OCI-LY3 (cell line): Measurements from ENCODE around the gene MIA.
A peak's percentile ranks its signal among the peaks of the same experiment; 100 is the strongest.

Experiments
- H2AFZ ChIP-seq: fragments of 200-600, 300-600 bp; shearing (Covaris generic); 2 replicates; pipeline ENCODE4 v1.6.0; 2014; ENCODE audit warnings: antibody characterized with exemption, low read depth, low read length
- H3K27ac ChIP-seq: fragments of 200-600, 300-600 bp; sonication (generic); 2 replicates; pipeline ENCODE4 v1.5.1; 2014; ENCODE audit warnings: mild to moderate bottlenecking, low read length, moderate library complexity, mixed read lengths
- H3K27me3 ChIP-seq: fragments of 200-600, 300-600 bp; sonication (generic); 2 replicates; pipeline ENCODE4 v1.6.1; 2014; ENCODE audit warnings: low read depth, low read length, mixed read lengths
- H3K36me3 ChIP-seq: fragments of 200-600, 300-600 bp; sonication (generic); replicated peaks from 2 replicates; pipeline ENCODE3; 2014; ENCODE audit warnings: low read depth, low read length, mixed read lengths
- H3K4me1 ChIP-seq: fragments of 300-600, 200-600 bp; sonication (generic); 2 replicates; pipeline ENCODE4 v1.6.1; 2014; ENCODE audit warnings: low read length, mixed read lengths
- H3K4me2 ChIP-seq: fragments of 200-600, 300-600 bp; sonication (generic); 2 replicates; pipeline ENCODE4 v1.6.1; 2014; ENCODE audit warnings: low read length, mixed read lengths
- H3K4me3 ChIP-seq: fragments of 300-600, 200-600 bp; sonication (generic); 2 replicates; pipeline ENCODE4 v1.5.1; 2014; ENCODE audit warnings: antibody characterized with exemption, mild to moderate bottlenecking, low read length, moderate library complexity
- H3K79me2 ChIP-seq: fragments of 300-600, 200-600 bp; shearing (Covaris generic); 2 replicates; pipeline ENCODE4 v1.6.1; 2014; ENCODE audit warnings: mild to moderate bottlenecking, low read length, mixed read lengths
- H3K9ac ChIP-seq: fragments of 300-600, 200-600 bp; shearing (Covaris generic); 2 replicates; pipeline ENCODE4 v1.6.0; 2014; ENCODE audit warnings: mild to moderate bottlenecking, low read length, moderate library complexity
- H3K9me3 ChIP-seq: fragments of 200-600, 300-600 bp; shearing (Covaris generic); 2 replicates; pipeline ENCODE4 v1.6.1; 2014; ENCODE audit warnings: low read length, mixed read lengths; ENCODE audit not compliant: insufficient read depth
- H4K20me1 ChIP-seq: fragments of 200-600, 300-600 bp; sonication (generic); 2 replicates; pipeline ENCODE4 v1.6.1; 2016; ENCODE audit warnings: low read length, mixed read lengths; ENCODE audit not compliant: insufficient read depth
- CTCF ChIP-seq: fragments of 200-600, 300-600 bp; sonication (generic); IDR thresholded peaks from 2 replicates; pipeline ENCODE4 v1.5.1; 2014; ENCODE audit warnings: antibody characterized with exemption, low read length, low read depth
- EZH2phosphoT487 ChIP-seq: fragments of 200-600 bp; shearing (Covaris generic); IDR thresholded peaks from 2 replicates; pipeline ENCODE4 v1.6.1; 2018; ENCODE audit warnings: antibody characterized with exemption, mixed run types, low read depth

The MIA gene

DNA sequence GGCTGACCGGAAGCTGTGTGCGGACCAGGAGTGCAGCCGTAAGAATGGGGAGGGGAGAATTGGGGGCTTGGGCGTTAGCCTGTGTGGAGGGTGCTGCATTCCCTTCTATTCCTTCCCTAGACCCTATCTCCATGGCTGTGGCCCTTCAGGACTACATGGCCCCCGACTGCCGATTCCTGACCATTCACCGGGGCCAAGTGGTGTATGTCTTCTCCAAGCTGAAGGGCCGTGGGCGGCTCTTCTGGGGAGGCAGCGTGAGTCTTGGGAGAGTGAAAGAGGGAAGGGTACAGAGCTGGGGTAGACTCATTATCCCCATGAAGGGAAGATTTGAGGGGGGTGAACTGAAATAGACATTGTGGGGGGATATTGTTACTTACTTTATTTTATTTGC lies 306 bp downstream of the MIA start:
- Histone ChIP-seq H3K27me3 (no peaks in the 10 kb centered on the region), H3K9ac (no peak overlapping the region), H3K4me2 (no peak overlapping the region), H3K4me1 (peaks cover 25% of the 10 kb centered on the region), H3K36me3 (no peaks in the 10 kb centered on the region), H2AFZ (no peak overlapping the region), H3K79me2 (0 out of 2 replicates have a peak, but pooled peaks cover 3% of the 10 kb centered on the region), H4K20me1 (no peaks in the 10 kb centered on the region), H3K9me3 (no peaks in the 10 kb centered on the region), H3K4me3 (no peak overlapping the region), H3K27ac (no peak overlapping the region)
- TF ChIP-seq CTCF (no peak), EZH2phosphoT487 (no peak)

- peak overlapping the region; percentile 92 for H3K4me2 ChIP-seq
- H3K4me3 ChIP-seq: peak overlapping the region; percentile 84; the same call in 1 of the 2 replicates
- no peaks in the 10 kb centered on the region for H3K27me3 ChIP-seq
- H3K27ac ChIP-seq: peak overlapping the region; percentile 96
- H3K36me3 ChIP-seq: no peaks in the 10 kb centered on the region
- no peaks in the 10 kb centered on the region for H3K9me3 ChIP-seq
- peak overlapping the region; percentile 72; the same call in 1 of the 2 replicates for H3K9ac ChIP-seq
- H3K79me2 ChIP-seq: 0 out of 2 replicates have a peak, but pooled peaks cover 3% of the 10 kb centered on the region
- no peak overlapping the region for H2AFZ ChIP-seq
- TF ChIP-seq CTCF: no peak
- TF ChIP-seq EZH2phosphoT487: no peak
- peaks cover 27% of the 10 kb centered on the region for H3K4me1 ChIP-seq
- H4K20me1 ChIP-seq: no peaks in the 10 kb centered on the region
Measured at GRCh38 chr19:40776364-40776763, 1.0 kb downstream of the MIA start.

DNA sequence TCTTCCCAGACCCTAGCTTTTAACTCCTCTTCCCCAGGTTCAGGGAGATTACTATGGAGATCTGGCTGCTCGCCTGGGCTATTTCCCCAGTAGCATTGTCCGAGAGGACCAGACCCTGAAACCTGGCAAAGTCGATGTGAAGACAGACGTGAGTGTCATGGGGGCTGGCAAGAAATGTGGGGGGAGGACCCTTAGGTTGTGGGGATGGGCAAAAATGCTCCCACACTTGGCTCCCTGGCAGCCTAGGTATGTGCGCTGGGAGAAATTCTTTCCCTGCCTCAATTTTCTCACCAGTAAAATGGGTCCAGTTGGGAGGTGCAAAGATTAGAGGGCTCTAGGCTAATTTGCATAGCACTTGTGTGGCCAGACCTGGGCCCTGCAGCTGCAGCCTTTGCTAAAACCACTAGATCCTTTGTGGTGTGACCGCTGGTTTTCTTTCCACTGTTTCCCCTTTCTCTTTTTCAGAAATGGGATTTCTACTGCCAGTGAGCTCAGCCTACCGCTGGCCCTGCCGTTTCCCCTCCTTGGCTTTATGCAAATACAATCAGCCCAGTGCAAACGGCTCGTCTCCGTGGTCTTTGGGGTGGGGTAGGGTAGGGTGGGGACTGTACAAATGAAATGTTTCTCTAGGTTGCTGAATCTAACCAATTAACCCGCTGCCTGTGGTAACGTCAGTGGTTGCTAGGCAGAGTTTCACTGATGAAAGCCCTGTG lies 1.8 kb downstream of the MIA start:
- 0 out of 2 replicates have a peak, but pooled peaks cover 3% of the 10 kb centered on the region for H3K79me2 ChIP-seq
- no peaks in the 10 kb centered on the region for H3K9me3 ChIP-seq
- peak overlapping the region; percentile 84 for H3K4me3 ChIP-seq
- TF ChIP-seq CTCF: no peak
- TF ChIP-seq EZH2phosphoT487: no peak
- peaks cover 1% of the 10 kb centered on the region for H3K36me3 ChIP-seq
- peak overlapping the region; percentile 96 for H3K27ac ChIP-seq
- peaks cover 27% of the 10 kb centered on the region for H3K4me1 ChIP-seq
- H2AFZ ChIP-seq: no peak overlapping the region
- H3K27me3 ChIP-seq: no peaks in the 10 kb centered on the region
- peak overlapping the region; percentile 99 for H3K9ac ChIP-seq
- no peaks in the 10 kb centered on the region for H4K20me1 ChIP-seq
- peak overlapping the region; percentile 93 for H3K4me2 ChIP-seq

GRCh38 chr19:40777645-40777936 lies 2.3 kb downstream of the MIA start:
- TF ChIP-seq EZH2phosphoT487 (no peak), CTCF (no peak)
- Histone ChIP-seq H3K9ac (peak overlapping the region; percentile 99), H3K36me3 (peaks cover 3% of the 10 kb centered on the region), H3K27me3 (no peaks in the 10 kb centered on the region), H3K27ac (peak overlapping the region; percentile 96), H3K4me3 (peak overlapping the region; percentile 84), H4K20me1 (no peaks in the 10 kb centered on the region), H2AFZ (no peak overlapping the region), H3K4me2 (peak overlapping the region; percentile 93), H3K79me2 (0 out of 2 replicates have a peak, but pooled peaks cover 3% of the 10 kb centered on the region), H3K9me3 (no peaks in the 10 kb centered on the region), H3K4me1 (peaks cover 27% of the 10 kb centered on the region)
